K562 (cell line): ENCODE results near the gene CNOT1.

Experiments used
- ZNF140 ChIP-seq: fragments of 250-450 bp; sonication (Bioruptor Pico); IDR thresholded peaks from 2 replicates; pipeline ENCODE4 v1.8.0; 2021; ENCODE audit warnings: moderate library complexity, mild to moderate bottlenecking, inconsistent platforms
- TF ChIP-seq, protein P1 (sequence below), 3 experiments: IDR thresholded peaks in 2 of 3; conservative IDR thresholded peaks in 1 of 3; 2 replicates each; pipeline ENCODE4 v1.5.1; 2011 to 2012; ENCODE audit warnings: low read length in 3 of 3, mild to moderate bottlenecking in 3 of 3, control low read depth in 2 of 3, improper control_type of control experiment in 1 of 3, inconsistent platforms in 1 of 3, low read depth in 1 of 3, mixed read lengths in 1 of 3, moderate library complexity in 1 of 3; ENCODE audit not compliant: insufficient read depth in 2 of 3

DNA sequence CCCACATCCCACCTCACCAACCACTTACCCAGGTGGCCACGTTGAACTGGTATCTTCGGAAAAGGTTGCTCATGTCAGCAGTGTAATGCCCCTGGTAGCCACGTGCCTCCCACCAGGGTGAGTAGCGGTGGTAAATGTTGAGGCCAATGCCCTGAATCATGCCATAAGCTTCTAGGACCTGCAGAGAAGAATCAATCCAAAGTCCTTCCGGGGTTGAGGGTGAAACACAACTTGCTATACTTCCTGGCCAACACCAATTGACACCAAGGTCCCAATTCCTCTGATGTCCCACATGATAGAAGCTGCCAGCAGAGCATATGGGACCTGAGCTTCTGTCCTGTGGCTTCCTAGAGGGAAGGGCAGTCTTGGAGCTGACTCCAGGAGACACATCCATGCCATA is 11.3 kb upstream of the CNOT1 start:
- TF ChIP-seq, protein P1, sequence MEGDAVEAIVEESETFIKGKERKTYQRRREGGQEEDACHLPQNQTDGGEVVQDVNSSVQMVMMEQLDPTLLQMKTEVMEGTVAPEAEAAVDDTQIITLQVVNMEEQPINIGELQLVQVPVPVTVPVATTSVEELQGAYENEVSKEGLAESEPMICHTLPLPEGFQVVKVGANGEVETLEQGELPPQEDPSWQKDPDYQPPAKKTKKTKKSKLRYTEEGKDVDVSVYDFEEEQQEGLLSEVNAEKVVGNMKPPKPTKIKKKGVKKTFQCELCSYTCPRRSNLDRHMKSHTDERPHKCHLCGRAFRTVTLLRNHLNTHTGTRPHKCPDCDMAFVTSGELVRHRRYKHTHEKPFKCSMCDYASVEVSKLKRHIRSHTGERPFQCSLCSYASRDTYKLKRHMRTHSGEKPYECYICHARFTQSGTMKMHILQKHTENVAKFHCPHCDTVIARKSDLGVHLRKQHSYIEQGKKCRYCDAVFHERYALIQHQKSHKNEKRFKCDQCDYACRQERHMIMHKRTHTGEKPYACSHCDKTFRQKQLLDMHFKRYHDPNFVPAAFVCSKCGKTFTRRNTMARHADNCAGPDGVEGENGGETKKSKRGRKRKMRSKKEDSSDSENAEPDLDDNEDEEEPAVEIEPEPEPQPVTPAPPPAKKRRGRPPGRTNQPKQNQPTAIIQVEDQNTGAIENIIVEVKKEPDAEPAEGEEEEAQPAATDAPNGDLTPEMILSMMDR (IDR thresholded peaks at IDR 0.05 in 2 of 3, conservative IDR thresholded peaks at IDR 0.05 in 1 of 3; ENCODE audit: insufficient read depth in 2 of 3, low read depth in 1 of 3, low read length in 3 of 3) = no peak
- TF ChIP-seq ZNF140 (CRISPR knock-in tag) = no peak
